Stomach (tissue), 4 donors: ENCODE results near the gene RBFOX1.

Experiments used
- CTCF ChIP-seq, 7 experiments: fragments of 450-650 bp in 4 of 7; fragments of 200-600 bp in 3 of 7; sonication (generic) in 3 of 7; IDR thresholded peaks; one replicate each; pipeline ENCODE4 v1.5.1; 2016 to 2019; ENCODE audit warnings: antibody characterized with exemption in 7 of 7, control low read depth in 2 of 7, mild to moderate bottlenecking in 1 of 7
- POLR2AphosphoS5 ChIP-seq, 3 donors: sonication (generic); formaldehyde crosslinking; IDR thresholded peaks; one replicate each; pipeline ENCODE4 v1.6.1; 2016; ENCODE audit warnings: antibody characterized with exemption in 3 of 3

DNA sequence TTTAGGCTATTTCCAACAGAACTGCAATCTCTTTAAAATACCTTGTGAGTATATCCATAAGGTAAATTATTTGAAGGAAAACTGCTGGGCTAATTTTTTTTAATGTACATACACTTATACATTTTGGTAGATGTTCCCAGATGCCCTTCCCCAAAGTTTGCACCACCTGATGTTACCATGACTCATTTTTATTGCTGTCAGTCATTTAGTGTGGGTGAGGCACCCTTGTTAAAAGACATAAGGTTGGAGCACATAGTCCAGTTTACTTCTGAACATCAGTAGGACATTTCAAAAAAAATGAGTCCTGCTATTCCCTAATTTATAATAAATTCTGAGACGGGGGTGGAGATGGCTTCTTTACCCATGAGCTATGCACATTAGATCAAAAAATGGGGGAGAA is 138.6 kb downstream of the RBFOX1 start:
- TF ChIP-seq CTCF (IDR thresholded peaks at IDR 0.05), result no peak
- no peak for TF ChIP-seq POLR2AphosphoS5 (IDR thresholded peaks at IDR 0.05)
